Ectodermal cell (in vitro differentiated cells): ENCODE results near the gene TGFBI.

ENCODE experiments used
- H3K27ac ChIP-seq: 2 replicates; pipeline ENCODE4 v1.7.0; 2013; ENCODE audit warnings: mild to moderate bottlenecking, low read depth, low read length; ENCODE audit not compliant: insufficient read depth, poor library complexity, severe bottlenecking
- H3K27me3 ChIP-seq: 2 replicates; pipeline ENCODE4 v1.7.0; 2013; ENCODE audit warnings: mild to moderate bottlenecking, low read length; ENCODE audit not compliant: insufficient read depth, control insufficient read depth, poor library complexity, severe bottlenecking
- H3K36me3 ChIP-seq: one replicate; pipeline ENCODE4 v1.7.0; 2013; ENCODE audit warnings: low read length; ENCODE audit not compliant: control insufficient read depth, insufficient read depth
- H3K4me1 ChIP-seq: one replicate; pipeline ENCODE4 v1.7.0; 2013; ENCODE audit warnings: low read length; ENCODE audit not compliant: control insufficient read depth, insufficient read depth
- H3K4me3 ChIP-seq: 2 replicates; pipeline ENCODE4 v1.7.0; 2013; ENCODE audit warnings: low read depth, low read length, control low read depth; ENCODE audit not compliant: insufficient read depth
- H3K9me3 ChIP-seq: 2 replicates; pipeline ENCODE4 v1.7.0; 2013; ENCODE audit warnings: mild to moderate bottlenecking, low read length, moderate library complexity; ENCODE audit not compliant: control insufficient read depth
- WGBS, 2 experiments: methylation state at CpG; one replicate each; pipeline ENCODE4 v1.1.7; 2013; ENCODE audit warnings: missing lambda C conversion rate in 2 of 2; 5-methylcytosine and 5-hydroxymethylcytosine counted together

The TGFBI gene

DNA sequence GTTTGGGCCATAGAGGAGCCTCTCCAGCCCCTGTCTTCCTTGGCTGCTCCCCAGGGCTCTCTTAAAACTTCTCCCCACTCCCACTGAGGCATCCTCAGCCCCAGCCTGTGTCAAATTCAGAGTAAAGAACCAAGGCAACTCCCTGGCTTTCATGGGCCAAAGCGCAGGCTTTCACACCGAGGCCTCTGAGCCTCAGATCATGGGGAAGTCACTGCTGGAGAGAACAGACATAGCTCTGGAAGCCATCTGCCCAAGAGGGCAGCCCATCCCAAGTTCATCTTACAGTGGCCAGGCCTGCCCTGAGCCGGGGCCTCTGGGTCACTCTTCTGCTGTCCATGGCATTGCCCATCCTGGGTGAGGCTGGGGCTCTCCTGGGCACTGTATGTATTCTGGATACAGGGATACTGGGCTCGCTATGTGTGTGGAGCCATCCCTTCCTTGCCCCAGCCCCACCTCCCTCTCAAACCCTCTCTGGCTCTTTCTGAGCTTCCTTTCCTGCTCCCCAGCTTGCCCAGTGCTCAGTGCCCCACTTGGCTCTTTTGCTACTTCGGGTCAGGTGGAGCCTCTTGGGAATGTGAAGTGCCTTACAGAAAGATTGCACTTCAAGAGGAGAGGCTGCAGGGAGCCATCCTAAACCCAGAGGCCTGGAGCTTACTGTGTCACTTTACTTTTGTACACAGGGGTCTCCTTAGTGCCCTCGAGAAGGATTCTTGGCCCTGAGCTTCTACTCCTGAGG lies 33.0 kb downstream of the TGFBI start:
- Histone ChIP-seq H3K4me3 (no peak overlapping the region), H3K9me3 (no peaks in the 10 kb centered on the region), H3K36me3 (no peaks in the 10 kb centered on the region), H3K27me3 (no peaks in the 10 kb centered on the region), H3K27ac (no peak overlapping the region), H3K4me1 (peaks cover 16% of the 10 kb centered on the region)
- 93 to 98% methylated on average over 6 of the region's 6 CpGs for WGBS, 2 experiments

DNA sequence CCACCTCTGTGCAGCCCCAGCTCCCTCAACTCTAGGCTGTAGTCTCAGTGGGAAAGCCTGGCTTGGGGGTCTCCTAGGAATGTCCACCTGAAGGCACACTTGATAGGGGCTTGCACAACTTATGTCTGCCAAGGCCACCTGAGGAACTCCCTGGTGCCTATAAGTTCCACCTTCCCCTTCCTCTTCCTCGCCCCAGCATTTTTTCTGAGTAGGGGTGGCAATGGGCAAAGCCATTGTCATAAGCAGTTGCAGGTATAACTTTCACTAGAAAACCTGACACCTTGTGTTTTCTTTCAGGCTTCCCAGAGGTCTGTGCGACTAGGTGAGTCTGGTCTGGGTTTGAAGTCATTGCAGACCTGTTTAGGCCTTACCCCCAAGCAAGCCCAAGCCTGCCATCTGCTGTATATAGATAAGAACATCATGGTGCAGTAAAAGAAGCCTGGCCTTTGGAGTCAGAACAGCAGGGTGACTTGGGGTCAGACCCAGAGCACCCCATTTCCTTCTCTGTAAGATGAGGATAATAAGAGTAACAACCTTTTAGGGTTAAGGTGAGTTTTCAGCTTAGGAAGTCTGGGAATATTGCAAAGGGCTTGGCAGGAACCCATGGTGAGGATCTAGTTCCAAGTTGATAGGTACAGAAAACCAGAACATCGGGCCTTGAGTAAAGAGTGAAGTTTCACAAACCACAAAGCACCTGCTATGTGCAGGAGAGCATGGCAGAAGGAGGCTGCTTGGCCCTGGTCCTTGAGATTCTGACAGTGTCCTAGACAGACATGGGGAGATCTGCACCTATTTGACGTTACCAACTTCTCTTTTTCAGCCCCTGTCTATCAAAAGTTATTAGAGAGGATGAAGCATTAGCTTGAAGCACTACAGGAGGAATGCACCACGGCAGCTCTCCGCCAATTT lies 33.8 kb downstream of the TGFBI start:
- H3K4me3 ChIP-seq: no peak overlapping the region
- H3K4me1 ChIP-seq: peaks cover 8% of the 10 kb centered on the region
- no peak overlapping the region for H3K27ac ChIP-seq
- H3K9me3 ChIP-seq: no peaks in the 10 kb centered on the region
- no peaks in the 10 kb centered on the region for H3K36me3 ChIP-seq
- H3K27me3 ChIP-seq: no peaks in the 10 kb centered on the region
- 87 to 88% methylated on average over 6 of the region's 6 CpGs for WGBS, 2 experiments

DNA sequence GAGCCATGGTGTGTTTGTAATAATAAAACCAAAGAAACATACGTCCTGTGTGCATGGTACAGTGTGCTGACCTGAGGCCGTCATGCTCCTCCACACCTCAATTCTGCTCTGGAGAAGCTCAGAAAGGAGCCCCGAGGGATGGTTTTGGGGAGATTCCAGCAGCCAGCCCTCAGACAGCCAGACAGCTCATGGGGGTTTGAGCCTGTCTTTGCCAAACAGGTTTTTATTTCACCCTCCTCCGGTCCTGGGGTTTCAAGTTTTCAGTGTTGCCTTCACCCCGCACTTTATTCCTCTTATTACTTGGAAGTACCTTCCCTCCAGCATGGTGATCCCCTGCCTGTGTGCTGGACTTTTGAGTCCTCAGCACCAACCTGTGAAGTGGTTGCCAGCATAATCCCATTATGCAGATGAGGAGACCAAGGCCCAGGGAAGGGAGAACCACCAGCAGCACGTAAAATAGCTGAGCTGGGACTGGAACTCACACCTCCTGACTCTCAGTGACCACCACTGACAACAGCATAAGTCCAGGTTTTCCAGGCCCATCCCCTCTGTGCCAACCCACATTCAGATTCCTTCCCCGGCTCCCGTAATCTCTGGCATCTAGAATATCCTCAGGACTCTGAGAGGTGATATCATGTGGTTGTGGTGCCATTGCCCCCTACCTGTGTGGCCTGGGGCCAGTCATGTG lies 35.1 kb downstream of the TGFBI start:
- no peaks in the 10 kb centered on the region for H3K27me3 ChIP-seq
- no peak overlapping the region for H3K27ac ChIP-seq
- 87 to 90% methylated on average over 7 to 8 of the region's 8 CpGs for WGBS, 2 experiments
- no peaks in the 10 kb centered on the region for H3K4me1 ChIP-seq
- no peaks in the 10 kb centered on the region for H3K9me3 ChIP-seq
- H3K36me3 ChIP-seq: no peaks in the 10 kb centered on the region
- no peak overlapping the region for H3K4me3 ChIP-seq

DNA sequence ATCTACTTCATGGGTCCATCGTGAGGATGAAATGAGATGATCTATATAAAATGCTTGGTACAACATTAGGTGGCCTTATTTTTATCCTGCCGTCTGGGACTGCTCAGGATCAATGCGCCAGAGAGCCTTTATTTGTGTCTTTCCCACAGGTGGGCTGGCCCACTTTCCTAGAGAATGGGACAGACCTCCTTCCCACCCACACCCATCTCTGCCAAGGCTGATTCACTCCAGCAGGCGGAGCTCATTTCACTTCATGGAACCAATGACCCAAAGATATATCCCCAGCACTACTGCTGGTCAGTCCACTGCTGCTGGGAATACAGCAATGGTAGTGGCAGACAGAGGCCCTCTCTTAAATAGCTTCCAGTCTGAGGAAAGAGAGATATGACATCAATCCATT lies 35.7 kb downstream of the TGFBI start:
- WGBS, 2 experiments: 85 to 92% methylated on average over 4 of the region's 4 CpGs
- Histone ChIP-seq H3K27ac (no peak overlapping the region), H3K4me3 (no peak overlapping the region), H3K27me3 (no peaks in the 10 kb centered on the region), H3K36me3 (no peaks in the 10 kb centered on the region), H3K9me3 (no peaks in the 10 kb centered on the region), H3K4me1 (no peaks in the 10 kb centered on the region)

DNA sequence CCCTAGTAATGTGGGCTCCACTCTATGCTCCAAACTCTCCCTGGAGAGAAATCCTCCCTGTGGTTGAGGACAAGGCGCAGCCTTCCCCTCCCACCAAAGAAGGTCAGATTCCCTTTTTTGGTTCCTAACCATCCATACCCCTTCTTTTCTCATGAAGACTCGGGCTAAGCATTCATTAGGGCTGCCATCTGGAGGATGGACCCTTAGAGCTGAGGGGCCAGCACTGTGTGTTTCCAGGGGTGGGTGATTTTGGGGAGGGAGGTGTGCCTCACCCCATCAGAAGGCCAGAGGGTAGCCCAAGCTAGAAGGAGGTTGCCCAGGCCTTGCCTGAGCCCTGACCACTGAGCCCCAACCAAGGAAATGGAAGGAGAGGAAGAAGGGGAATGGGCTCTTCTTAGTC lies 36.8 kb downstream of the TGFBI start:
- H3K9me3 ChIP-seq: no peaks in the 10 kb centered on the region
- no peaks in the 10 kb centered on the region for H3K27me3 ChIP-seq
- H3K27ac ChIP-seq: no peak overlapping the region
- H3K4me3 ChIP-seq: no peak overlapping the region
- 92 to 100% methylated on average over 2 of the region's 2 CpGs for whole genome bisulfite sequencing, 2 experiments
- no peaks in the 10 kb centered on the region for H3K4me1 ChIP-seq
- no peaks in the 10 kb centered on the region for H3K36me3 ChIP-seq

DNA sequence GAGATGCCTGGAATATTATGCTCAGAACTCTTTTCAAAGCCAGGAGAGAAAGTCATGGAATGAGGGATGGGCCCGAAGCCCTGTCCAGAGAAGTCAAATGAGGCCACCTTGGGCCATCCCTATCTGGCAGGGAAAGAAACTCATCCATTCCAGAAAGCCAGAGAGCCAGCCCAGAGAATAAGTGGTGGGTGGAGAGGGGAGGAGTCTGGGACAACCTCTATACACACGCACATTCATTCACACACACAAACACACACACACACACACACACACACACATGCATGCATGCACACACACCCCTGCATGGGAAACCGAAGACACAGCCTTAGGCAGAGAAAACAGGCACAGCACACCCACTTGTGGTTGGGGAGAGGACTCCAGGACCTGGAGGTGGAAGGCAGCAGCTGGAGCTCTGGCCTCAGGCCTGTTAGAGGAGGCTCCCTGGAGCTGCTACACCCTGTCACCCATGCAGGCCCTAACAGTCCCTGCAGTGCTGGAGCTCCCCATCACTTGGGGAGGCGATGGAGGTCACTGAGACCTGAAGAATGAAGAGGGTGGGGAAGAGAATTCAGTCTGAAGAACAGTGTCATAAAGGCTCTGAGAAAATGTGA lies 38.0 kb downstream of the TGFBI start:
- Histone ChIP-seq H3K4me1 (no peaks in the 10 kb centered on the region), H3K4me3 (no peak overlapping the region), H3K27me3 (no peaks in the 10 kb centered on the region), H3K27ac (no peak overlapping the region), H3K36me3 (no peaks in the 10 kb centered on the region), H3K9me3 (no peaks in the 10 kb centered on the region)
- WGBS, 2 experiments: 85 to 94% methylated on average over 3 to 4 of the region's 4 CpGs

DNA sequence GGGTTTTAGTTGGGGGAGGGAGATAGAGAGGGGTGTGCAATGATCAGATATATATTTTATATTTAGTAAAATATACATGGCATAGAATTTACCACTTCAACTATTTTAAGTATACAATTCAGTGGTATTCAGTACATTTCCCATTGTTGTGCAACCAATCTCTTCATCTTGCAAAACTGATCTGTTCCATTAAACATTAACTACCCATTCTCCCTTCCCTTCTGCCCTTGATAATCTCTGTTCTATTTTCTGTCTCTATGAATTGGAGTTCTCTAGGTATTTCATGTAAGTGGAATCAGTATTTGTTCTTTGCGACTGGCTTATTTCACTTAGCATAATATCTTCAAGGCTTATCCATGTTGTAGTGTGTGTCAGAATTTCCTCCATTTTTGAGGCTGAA lies 38.6 kb downstream of the TGFBI start:
- Histone ChIP-seq H3K27me3 (no peaks in the 10 kb centered on the region), H3K27ac (no peak overlapping the region), H3K4me3 (no peak overlapping the region), H3K9me3 (no peaks in the 10 kb centered on the region), H3K4me1 (no peaks in the 10 kb centered on the region), H3K36me3 (no peaks in the 10 kb centered on the region)
- 100% methylated on average over 1 of the region's 1 CpG for WGBS, 2 experiments

DNA sequence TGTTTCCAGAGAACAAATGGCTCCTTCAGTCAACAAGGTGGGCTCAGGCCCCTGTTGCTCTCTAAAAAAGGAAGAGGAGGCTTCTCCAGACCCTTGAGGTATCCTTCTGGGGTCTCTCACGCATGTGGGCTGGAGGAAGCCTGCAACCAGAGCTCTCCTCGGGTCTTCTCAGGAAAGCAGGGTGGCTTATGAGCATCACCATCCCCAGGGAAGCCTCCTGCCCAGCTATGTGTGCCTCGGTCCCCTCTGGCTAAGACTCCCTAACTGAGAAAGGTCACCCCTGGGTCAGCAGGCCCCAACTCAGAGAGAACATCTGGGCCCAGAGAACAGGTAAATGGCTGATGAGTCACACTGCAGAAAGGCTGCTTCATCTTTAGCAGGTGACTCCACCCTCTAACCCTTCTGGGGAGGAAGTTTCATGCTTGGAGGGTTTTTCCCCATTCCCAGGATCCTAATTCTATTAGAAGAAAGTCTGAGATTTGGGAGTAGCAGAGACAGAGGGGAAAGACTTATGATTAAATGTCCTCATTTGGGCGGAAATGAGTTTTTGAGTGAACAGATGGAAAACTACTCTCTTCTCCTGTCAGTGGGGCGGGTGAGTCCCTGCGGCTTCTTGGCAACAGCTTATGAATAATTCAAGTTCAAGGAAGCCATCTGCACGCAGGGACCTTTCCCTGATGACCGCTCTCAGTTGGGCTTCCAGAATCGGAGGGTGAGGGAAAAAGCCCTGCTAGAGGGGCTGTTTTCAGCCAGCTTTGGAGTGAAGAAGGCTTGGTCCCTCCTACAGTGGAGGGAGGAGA lies 41.9 kb downstream of the TGFBI start:
- no peak overlapping the region for H3K4me3 ChIP-seq
- no peaks in the 10 kb centered on the region for H3K36me3 ChIP-seq
- no peak overlapping the region for H3K27ac ChIP-seq
- H3K27me3 ChIP-seq: no peaks in the 10 kb centered on the region
- 82 to 83% methylated on average over 9 of the region's 9 CpGs for WGBS, 2 experiments
- no peaks in the 10 kb centered on the region for H3K9me3 ChIP-seq
- H3K4me1 ChIP-seq: no peaks in the 10 kb centered on the region

DNA sequence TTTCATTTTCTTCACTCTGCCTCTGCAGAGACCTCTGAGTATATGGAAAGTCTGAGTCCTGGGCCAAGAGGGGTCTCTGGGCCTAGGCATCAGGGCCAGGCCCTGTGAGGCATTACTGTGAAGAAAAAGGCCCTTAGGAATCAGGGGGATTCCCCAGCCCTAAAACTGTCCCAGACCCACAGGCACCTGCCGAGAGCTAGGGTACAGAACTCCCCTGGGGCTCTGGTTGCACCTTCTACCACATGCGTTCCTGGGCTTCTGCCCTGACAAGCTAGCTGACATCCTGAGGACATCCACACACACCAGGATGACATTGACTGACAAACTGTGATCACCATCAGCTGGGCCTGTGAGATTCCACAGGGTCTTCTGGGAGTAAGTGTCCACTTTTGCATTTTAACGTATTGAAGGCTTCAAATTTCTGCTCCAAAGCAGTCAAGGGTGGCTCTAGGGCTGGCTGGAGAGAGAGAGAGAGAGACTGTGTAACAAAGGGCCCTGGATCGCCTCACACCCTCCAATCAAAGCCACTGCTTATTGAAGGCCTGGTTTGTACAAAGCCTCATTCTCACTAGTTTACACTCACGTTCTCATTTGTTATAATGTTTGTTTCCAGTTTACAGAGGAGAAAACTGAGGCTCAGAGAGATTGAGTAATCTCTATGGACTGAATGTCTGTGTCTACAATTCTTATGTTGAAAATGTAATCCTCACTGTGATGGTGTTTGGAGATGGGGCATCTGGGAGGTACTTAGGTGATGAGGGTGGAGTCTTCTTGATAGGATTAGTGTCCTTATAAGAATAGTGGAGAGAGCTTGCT lies 45.1 kb downstream of the TGFBI start:
- 89 to 90% methylated on average over 4 to 5 of the region's 5 CpGs for WGBS, 2 experiments
- H3K27me3 ChIP-seq: peaks cover 4% of the 10 kb centered on the region
- H3K36me3 ChIP-seq: no peaks in the 10 kb centered on the region
- no peaks in the 10 kb centered on the region for H3K9me3 ChIP-seq
- no peak overlapping the region for H3K27ac ChIP-seq
- no peaks in the 10 kb centered on the region for H3K4me1 ChIP-seq
- H3K4me3 ChIP-seq: no peak overlapping the region
